Measurements from ENCODE around the gene PHACTR3.

The PHACTR3 gene

DNA sequence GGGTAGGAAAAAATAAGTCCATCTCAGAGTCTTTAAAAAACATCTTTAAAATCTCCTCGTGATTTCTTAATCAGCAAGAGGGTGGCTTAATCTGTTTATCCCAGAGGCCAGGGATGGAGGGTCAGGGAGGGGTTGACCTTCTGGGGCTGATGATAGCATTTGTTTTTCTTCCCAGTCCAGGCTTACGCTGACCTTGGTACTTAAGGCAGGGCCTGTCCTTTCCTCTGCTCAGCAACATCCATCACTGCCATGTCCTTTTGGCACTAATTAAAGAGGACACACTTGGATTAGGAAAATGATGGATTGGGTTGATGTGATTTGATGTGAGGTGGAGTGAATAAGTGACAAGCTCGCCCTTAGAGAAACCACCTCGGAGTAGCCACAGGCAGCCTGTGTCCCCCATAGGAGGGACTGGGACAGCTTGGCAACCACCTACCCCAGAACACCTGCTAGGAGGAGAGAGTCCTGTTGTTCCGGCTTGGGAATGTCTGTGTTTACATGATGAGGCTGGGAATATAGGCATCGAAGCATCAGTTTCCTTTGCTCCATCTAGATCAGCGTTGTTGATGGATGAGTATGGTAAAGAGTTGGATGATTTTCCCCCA is 44.2 kb downstream of the PHACTR3 start:
- DNase-seq, result no peak

DNA sequence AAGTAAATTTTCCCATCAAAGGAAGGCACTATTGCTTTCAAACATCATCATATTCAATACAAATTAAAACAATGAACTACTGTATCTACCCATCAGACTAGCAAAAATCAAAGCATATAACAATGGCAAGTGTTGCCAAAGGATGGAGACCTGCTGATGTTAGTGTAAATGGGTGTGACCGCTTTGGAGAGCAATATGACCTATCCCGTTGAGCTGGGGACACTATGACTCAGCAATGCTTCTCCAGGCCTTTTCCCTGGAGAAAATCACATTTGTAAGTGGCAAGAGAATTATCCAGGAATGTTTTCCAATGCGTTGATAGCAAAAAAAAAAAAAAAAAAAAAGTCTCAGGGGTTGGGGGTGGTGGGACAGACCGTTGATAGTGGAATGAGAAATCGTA is 46.1 kb downstream of the PHACTR3 start:
- peak in 1 of 2 experiments; percentile 27 for DNase-seq

DNA sequence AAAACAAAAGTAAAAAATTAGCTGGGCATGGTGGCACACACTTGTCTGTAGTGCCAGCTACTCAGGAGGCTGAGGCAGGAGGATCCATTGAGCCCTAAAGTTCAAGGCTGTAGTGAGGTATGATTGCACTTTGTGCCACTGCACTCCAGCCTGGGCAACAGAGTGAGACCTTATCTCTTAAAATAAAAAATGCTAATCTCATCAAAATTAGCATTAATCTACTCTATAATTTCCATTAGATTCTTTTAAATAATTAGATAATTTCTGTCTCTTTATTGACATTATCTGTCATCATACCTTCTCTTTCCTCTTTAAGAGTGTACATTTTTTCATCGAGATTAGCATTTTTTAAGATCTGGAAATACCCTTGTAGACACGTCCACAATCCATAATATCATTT is 48.0 kb downstream of the PHACTR3 start:
- DNase-seq, result no peak

DNA sequence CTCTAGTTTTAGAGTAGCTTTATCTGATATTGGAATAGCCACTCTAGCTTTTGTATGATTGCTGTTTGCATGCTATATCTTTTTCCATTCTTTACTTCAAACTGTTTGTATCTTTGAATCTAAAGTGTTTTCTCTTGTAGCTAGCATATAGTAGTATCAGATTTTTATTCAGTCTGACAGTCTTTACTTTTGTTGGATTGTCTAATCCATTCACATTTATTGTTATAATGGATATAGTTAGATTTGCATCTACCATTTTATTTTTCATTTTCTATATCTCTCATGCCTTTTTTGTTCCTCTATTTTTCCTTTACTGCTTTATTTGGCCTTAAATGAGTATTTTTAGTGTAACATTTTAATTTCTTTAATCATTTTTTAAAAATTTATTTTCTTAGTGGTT is 52.1 kb downstream of the PHACTR3 start:
- DNase-seq, result no peak

DNA sequence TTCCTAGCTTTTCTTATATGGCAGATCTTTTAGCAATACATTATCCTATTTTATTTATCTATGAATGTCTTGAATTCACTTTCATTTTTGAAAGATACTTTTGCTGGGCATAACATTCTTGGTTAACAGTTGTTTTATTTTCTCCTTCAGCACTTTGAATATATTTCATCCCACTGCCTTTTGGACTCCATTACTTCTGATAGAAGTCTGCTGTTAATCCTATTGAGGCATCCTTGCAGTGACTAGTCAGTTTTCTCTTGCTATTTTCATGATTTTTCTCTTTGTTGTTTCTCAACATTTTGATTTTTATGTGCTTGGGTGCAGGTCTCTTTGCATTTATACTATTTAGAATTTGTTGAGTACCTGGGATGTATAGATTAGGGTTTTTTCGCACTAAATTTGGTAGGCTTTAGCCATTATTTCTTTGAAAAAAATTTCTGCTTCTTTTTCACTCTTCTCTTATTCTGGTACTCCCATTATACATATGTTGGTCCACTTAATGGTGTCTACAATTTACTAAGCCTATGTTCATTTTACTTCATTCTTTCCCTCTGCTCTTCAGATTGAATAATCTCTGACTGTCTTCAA is 53.2 kb downstream of the PHACTR3 start:
- DNase-seq, result no peak

DNA sequence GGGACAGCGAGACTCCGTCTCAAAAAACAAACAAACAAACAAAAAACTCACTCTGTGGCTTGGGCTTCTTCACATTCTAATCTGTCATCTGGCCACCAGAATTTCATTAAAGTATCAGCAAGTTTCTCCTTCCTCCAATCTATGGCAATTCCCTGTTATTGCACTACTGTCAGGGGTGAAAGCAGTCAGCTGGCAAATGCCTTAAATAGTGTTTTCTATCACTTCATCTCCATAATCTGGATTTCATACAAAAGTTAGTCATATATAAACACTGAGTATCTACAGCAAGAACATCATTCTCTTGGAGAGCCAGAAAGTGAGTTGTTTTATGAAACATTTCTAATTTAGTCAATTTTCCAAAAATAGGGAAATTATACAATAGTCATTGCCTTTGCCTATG is 56.1 kb downstream of the PHACTR3 start:
- no peak for DNase-seq

DNA sequence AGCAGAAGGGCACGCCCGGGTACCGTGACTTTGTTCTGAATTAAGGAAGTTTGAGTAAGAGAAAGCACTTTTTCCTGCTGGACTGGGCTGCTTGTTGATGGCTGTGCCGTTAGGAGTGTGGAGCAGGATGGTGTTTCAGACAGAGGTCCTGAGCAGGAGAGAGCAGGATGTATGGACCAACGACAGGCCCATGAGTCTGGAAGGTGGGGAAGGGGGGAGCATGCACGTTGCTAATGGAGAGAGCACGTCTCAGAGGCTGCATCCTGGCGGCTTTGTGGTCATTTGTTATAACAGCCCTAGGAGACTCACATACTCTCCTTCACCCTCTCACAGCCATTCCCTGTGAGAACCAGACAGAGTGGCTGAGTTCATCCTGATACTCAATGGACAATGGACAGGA is 56.8 kb downstream of the PHACTR3 start:
- DNase-seq, result no peak

DNA sequence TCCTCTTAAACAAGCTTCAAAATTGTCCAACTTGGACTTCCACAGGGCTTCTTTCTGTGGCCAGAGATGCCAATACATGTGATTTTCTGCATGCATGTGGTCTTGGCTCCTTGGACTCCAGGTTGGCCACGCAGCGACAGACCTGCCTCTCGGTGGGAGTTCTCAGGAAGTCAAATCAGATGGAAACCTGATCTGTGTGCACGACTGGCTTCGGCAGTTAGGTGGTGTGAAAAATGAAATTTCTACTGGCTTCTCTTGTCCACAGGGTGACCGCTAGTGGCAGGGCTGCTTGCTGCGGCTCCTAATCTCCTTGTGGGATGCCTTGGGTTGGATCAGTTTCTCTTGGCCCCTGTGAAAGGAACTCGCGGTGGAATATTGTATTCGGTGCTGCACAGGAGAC is 57.3 kb downstream of the PHACTR3 start:
- DNase-seq, result no peak

DNA sequence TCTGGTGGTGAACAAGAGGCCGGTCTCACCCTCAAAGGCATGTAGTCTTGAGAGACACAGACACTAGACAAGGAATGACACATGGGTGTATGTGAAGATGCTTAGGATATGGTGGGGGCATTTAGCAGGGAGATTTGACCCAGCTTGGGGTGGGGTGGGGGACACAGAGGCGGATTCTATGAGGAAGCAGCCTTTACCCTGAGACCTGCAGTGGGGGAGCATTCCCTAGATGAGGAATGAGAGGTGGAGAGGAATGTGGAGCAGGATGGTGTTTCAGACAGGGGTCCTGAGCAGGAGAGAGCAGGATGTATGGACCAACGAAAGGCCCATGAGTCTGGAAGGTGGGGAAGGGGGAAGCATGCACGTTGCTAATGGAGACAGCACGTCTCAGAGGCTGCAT is 57.8 kb downstream of the PHACTR3 start:
- no peak for DNase-seq

DNA sequence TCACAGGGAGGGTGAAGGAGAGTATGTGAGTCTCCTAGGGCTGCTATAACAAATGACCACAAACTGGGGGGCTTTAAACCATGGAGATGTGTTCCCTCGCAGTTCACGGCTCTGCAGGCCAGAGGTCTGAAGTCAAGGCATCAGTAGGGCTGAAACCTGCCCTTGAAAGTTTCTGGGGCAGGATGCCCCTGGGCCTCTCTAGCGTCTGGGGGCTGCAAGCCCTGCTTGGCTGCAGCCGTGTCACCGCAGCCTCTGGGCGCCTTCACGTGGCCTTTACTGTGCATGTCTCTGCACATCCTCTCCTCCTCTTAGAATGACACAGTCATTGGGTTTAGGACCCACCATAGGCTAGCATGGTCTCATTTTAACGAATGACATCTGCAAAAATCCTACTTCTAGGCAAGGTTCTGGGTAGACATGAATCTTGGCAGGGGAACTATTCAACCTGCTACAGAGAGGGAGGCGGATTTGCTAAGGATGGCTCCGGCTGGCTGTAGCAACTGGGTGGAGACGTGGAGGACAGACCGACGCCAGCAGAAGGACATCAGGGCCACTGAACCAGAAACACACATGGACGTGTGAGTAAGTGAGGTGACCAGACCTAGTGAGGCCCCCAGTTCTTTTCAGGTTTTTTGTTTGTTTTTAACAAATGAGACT is 58.6 kb downstream of the PHACTR3 start:
- no peak for DNase-seq

DNA sequence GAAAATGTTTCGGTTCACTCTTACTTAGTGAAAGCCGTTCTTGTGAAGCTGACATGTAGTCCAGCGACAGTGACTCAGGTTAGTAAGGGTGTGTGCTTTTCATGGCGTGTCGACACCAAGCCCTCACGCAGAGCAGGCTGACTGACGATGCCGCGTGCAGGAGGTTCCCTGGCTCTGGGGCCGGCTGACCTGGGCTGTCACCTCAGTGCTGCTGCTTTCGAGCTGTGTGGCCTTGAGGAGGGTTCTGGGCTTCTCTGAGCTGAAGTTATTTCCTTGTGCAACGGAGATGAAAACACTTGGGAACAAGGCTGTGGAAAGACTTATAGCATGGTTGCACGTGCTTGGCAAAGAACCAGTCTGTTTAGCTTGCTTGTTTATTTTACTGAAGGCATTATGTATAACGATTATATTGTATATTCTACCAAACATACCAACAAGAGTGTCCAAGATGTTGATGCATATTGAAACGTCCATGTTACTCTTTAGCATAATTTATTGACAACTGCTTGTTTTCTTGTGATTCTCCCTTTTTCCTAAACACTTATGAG is 59.2 kb downstream of the PHACTR3 start:
- no peak for DNase-seq

DNA sequence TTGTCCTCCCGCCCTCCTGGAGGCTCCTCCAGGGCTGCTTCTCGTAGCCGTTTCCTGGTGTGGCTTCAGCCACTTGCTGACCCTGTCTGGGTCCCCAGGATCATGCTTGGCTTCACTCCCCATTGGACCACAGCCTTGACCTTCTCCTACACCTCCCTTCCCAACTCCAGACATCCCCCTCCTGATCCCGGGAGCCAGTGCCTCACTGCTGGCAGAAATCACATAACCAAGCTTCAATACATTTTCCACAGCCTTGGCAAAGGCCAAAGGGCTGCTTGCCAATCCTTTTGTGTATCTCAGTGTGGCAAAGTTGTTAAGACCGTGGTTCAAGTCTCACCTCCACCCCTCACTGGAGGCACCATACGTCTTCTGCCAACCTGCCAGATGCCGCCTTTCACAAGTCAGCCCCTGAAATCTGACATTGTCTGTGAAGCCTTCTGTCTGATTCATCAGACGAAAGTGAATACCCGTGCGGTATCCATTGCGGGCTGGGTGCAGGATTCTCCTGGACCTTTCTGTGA is 60.1 kb downstream of the PHACTR3 start:
- DNase-seq, result no peak

DNA sequence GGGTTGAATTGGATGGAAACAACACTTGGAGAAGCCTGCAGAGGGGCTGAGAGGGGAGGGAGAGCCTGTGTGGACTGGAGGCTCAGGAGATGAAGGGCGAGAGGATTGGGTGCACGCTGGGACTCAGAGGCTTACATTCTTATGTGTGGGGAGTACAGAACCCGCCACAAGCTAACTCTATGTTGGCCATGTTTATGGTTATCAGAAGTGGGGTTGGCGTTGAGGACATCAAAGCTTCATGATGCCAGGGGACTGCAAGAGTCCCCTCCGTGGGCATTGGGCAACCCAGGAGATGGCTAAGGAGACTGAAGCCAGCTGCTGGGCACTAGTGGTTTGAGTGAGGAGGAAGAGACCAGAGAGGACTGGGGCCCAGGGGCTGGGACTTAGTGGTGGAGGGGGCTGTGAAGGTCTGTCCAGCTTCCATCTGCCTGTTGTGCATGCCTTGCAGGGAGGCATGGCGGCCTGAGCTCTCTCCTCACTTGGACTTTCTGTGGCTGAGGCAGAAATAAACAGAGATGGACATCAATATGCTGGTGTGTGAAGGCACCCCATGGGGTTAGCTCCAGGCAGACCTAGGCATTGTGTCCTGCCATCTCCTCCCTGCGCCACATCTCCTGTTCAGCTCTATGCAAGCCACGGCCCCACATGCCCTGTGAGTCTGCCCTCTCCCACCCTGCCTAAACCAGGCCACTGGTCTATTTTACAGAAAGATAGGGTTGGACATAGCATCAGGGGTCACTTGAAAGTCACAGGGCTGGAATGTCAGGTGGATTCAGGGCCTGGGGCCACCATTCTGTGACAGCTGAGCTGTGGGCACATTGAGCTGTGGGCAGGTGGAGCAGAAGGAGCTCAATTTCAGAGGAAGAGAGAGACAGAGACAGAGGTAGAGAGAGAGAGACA is 61.6 kb downstream of the PHACTR3 start:
- no peak for DNase-seq

DNA sequence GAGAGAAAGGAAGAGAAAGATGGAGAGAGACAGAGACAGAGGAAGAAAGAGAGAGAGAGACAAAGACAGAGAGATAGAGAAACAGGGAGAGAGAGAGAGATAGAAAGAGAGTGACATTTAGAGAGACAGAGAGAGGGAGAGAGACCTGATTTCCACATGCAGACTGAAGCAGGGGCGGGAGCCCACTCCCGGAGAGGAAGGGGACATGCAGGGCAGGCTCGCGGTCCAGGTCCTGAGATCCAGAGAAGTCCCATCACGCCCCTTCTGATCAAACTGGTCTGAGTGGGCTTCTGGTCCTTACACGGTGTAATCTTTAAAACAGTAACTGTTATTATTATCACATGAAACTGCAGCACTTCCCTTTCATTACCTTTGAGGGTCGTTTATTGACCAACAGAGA is 62.2 kb downstream of the PHACTR3 start:
- DNase-seq, result no peak

DNA sequence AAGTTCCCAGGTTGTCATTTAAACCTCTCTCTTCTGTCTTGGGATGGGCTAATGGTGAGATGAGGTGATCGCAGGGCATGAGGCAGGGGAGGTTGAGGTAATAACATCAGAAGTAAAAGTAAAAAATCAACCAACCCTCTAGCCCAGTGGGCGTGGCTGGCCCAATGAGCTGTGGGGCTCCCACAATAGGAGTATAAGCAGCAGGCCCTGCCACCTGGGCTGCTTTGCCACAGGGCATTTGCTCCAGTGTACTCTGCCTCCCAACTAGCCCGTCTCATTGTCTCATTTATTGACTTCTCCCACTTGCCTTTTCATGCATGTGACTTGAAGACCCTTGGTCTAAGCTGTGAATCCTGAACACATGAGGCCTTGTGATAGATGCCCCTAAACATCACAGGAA is 62.8 kb downstream of the PHACTR3 start:
- no peak for DNase-seq

DNA sequence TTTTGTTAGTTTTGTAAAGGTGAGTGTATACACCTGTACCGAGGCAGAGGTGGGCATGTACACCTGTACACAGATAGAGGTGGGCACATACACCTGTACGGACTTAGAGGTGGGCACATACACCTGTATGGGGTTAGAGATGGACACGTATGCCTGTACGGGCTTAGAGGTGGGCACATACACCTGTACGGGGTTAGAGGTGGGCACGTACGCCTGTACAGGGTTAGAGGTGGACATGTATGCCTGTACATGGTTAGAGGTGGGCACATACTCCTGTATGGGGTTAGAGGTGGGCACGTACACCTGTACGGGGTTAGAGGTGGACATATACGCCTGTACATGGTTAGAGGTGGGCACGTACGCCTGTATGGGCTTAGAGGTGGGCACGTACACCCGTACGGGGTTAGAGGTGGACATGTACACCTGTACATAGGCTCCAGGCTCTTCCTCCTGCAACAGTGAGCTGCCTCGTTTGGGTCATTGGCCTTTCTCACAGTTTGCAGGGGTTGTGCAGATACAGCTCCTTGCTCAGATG is 63.7 kb downstream of the PHACTR3 start:
- no peak for DNase-seq

DNA sequence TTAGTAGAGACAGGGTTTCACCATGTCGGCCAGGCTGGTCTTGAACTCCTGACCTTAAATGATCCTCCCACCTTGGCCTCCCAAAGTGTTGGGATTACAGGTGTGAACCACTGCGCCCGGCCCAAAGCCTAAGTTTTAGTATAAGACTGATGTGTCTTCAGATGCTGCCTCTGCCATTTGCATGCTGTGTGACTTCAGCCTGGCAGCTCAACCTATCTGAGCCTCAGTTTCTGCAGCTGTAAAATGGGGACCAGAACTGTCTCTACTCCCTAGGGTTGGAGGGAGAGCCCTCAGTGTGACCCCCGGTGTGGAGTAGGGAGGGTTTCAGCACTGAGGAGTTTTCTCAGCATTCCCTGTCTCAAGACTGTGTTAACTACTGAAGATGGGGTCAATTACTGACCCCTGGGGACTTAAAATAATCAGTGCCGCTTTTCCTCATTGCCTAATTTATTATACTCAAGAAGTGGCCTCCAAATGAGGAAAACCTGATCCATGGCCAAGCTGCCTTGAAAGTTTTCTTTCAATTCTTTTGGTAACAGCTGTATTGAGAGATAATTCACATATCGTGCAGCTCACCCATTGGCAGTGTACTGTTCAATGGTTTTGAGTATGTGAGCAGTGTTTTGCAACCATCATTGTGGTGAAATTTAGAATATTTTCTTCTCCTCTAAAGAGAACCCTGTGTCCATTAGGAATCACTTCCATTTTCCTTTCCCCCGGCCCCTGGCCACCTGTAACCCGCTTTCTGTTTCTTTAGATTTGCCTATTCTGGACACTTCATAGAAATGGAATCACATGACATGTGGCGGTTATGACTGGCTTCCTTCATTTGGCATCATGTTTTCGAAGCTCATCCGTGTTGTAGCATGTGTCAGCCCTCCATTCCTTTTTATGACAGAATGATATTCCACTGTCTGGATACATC is 64.8 kb downstream of the PHACTR3 start:
- no peak for DNase-seq

DNA sequence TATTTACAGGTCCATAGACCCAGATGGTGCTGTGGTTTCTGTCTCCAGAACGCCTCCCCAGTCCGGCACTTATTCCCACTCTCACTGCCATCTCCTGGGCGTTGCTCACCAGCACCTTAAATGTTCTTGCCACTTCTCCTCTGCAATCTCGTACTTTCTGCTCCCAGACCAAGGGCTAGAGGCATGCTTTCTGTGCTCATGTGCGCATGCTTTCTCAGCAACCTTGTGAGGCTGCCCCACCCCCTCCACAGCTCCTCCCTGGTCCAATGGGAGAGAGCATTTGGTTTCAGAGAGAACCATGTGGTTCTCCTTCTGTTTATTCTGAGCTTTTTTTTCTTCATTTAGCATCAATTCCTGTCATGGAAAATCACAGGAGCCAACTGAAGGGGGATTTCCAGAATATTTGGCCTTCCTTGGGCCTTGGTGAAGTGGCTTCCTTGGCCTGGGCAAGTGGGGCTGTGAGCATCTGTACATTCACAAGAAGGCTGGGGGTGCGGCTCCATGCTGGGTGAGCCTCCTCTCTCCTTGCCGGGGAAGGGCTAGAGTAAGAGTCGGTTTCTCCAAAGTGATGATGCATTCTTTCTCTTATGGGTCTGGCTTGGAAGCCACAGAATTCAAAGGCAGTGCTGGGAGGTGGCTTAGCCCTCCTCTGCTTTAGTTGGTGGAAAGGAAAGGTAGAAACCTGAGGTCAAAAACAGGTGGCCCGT is 66.6 kb downstream of the PHACTR3 start:
- DNase-seq, result no peak

DNA sequence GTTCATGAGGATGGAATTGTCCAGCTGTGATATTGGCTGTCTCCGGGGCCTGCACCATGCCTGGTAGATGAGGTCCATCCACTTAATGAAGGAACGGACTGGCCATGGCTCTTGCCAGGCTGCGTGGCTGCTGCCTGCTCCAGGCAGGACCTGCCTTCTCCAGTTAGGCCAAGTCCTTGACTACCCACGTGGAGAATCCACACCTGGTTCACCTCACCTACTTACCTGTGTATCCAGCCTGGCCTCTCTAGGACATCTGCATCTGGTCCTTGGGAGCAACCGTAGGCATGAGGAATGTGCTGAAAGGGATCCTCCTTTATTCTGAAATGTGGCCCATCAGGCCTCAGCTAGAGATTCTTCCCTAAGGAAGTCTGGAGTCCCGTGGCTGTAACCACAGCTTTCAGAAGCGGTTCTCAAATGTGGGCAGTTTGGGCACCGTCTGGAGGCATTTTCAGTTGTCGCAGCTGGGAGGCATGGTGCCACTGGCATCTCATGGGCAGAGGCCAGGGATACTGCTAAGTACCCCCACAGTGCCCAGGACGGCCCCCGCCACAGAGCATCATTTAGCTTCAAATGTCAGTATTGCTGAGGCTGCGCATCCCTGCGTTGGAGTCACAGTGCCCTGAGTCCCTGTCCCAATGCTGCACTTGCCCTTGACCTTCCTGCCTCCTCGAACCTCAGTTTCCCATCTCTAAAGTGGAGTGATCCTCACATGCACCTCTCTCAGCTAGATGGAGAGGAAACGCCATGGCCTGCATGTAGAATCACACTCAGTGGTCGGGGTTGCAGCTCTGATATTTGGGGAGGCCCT is 67.5 kb downstream of the PHACTR3 start:
- DNase-seq, result no peak

DNA sequence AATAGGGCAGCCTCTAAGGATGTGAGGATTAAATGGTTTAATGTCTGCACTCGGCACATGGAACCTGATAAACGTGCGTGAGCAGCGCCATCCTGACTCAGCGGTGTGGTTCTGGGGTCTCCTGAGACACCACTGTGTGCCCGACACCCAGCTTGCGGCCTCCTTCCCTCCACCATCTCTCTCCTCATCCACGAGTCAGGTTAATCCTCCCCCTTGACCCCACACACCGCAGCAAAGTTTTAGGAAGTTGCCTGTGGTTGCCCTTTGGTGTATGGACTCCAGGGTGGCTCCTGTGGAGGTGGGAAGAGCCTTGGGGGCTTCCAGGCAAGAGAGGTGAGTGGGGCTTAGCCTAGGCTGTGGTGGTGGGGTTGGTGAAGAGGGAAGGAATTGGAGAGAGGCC is 68.2 kb downstream of the PHACTR3 start:
- no peak for DNase-seq
